Activated T-cell treated with anti-CD3 and anti-CD28 coated beads for 24 hours (primary cell): Measurements from ENCODE around the gene KCNMA1.

ENCODE experiments used
- DNase-seq: peaks from one replicate; pipeline ENCODE4 v3.0.0-alpha.2; 2020; ENCODE audit warnings: low read depth

The KCNMA1 gene

GRCh38 chr10:77296534-77297392 is 340.8 kb downstream of the KCNMA1 start:
- no peak for DNase-seq

GRCh38 chr10:77293773-77294172 is 343.8 kb downstream of the KCNMA1 start:
- no peak for DNase-seq

- no peak for DNase-seq
Observed at GRCh38 chr10:77293347-77293746, 344.3 kb downstream of the KCNMA1 start.

GRCh38 chr10:77291596-77292505 is 345.8 kb downstream of the KCNMA1 start:
- DNase-seq: no peak

GRCh38 chr10:77290528-77291155 is 347.0 kb downstream of the KCNMA1 start:
- no peak for DNase-seq

- no peak for DNase-seq
Observed at GRCh38 chr10:77289790-77290189, 347.8 kb downstream of the KCNMA1 start.

- no peak for DNase-seq
Observed at GRCh38 chr10:77289027-77289501, 348.5 kb downstream of the KCNMA1 start.

- DNase-seq: no peak
Observed at GRCh38 chr10:77287647-77288120, 349.9 kb downstream of the KCNMA1 start.

- DNase-seq: no peak
Observed at GRCh38 chr10:77286531-77287508, 350.8 kb downstream of the KCNMA1 start.

- DNase-seq: no peak
Observed at GRCh38 chr10:77285529-77286182, 352.0 kb downstream of the KCNMA1 start.

GRCh38 chr10:77284797-77285196 is 352.8 kb downstream of the KCNMA1 start:
- DNase-seq: no peak

GRCh38 chr10:77283326-77283725 is 354.3 kb downstream of the KCNMA1 start:
- DNase-seq: no peak

GRCh38 chr10:77282163-77282562 is 355.4 kb downstream of the KCNMA1 start:
- DNase-seq: no peak

- DNase-seq: no peak
Observed at GRCh38 chr10:77281719-77282118, 355.9 kb downstream of the KCNMA1 start.

- DNase-seq: no peak
Observed at GRCh38 chr10:77279207-77279606, 358.4 kb downstream of the KCNMA1 start.

- no peak for DNase-seq
Observed at GRCh38 chr10:77274046-77274795, 363.4 kb downstream of the KCNMA1 start.

GRCh38 chr10:77269163-77269562 is 368.4 kb downstream of the KCNMA1 start:
- DNase-seq: no peak

GRCh38 chr10:77268721-77269120 is 368.9 kb downstream of the KCNMA1 start:
- no peak for DNase-seq
